PC-3 (cell line): ENCODE measurements around the gene MAML3. TPM values are rescaled to one million over a fixed set of nuclear protein-coding genes. Genes with fewer than 3 reads are reported as not detected.

Experiments used
- ATAC-seq: fragments of 200-7000 bp; cut with Tn5 transposase; 2 replicates; pipeline ENCODE4 v1.9.1; 2020; ENCODE audit warnings: mild to moderate bottlenecking, moderate library complexity
- BruUV-seq: library from RNA; stranded (reverse); fragments of 400-500 nt; replicated peaks from 2 replicates; lab custom pipeline; 2021; lab: Mats Ljungman, UMichigan
- CTCF ChIA-PET: fragments of 300-600 bp; sonication (Branson Sonifier 250); formaldehyde crosslinking; loops from one replicate; lab custom pipeline; 2022; ENCODE audit warnings: antibody characterized with exemption; lab: Charles Lee
- POLR2A ChIA-PET: fragments of 300-600 bp; sonication (Branson Sonifier 250); formaldehyde crosslinking; loops from one replicate; lab custom pipeline; 2022; ENCODE audit warnings: antibody characterized with exemption; ENCODE audit not compliant: unreplicated experiment; lab: Charles Lee
- DNase-seq: peaks from one replicate; pipeline ENCODE4 v3.0.0-alpha.2; 2015
- H2AFZ ChIP-seq: fragments of 300-600 bp; sonication (generic); 2 replicates; pipeline ENCODE4 v1.6.0; 2016; ENCODE audit warnings: antibody characterized with exemption, low read length
- H3F3A ChIP-seq: fragments of 300-600 bp; sonication (generic); one replicate; pipeline ENCODE4 v1.6.0; 2017; ENCODE audit warnings: antibody characterized with exemption, low read length, control low read depth, mild to moderate bottlenecking; ENCODE audit not compliant: unreplicated experiment
- H3K27ac ChIP-seq: fragments of 300-600 bp; sonication (generic); 2 replicates; pipeline ENCODE4 v1.5.1; 2016; ENCODE audit warnings: mild to moderate bottlenecking, low read length
- H3K27me3 ChIP-seq: fragments of 300-600 bp; sonication (generic); 2 replicates; pipeline ENCODE4 v1.6.1; 2016; ENCODE audit warnings: low read length, mixed read lengths
- H3K36me3 ChIP-seq: fragments of 300-600 bp; sonication (generic); 2 replicates; pipeline ENCODE4 v1.6.1; 2016; ENCODE audit warnings: low read depth, mixed run types, low read length, mixed read lengths
- H3K4me1 ChIP-seq: fragments of 300-600 bp; sonication (generic); 2 replicates; pipeline ENCODE4 v1.5.1; 2016; ENCODE audit warnings: low read length; ENCODE audit not compliant: insufficient read depth
- H3K4me2 ChIP-seq: fragments of 300-600 bp; sonication (generic); 2 replicates; pipeline ENCODE4 v1.6.0; 2016; ENCODE audit warnings: low read length
- H3K4me3 ChIP-seq: fragments of 300-600 bp; sonication (generic); 2 replicates; pipeline ENCODE4 v1.5.1; 2016; ENCODE audit warnings: mild to moderate bottlenecking, low read length, mixed read lengths
- H3K79me2 ChIP-seq: fragments of 300-600 bp; sonication (generic); 2 replicates; pipeline ENCODE4 v1.6.1; 2017; ENCODE audit warnings: low read length, mixed read lengths
- H3K9ac ChIP-seq: fragments of 300-600 bp; sonication (generic); 2 replicates; pipeline ENCODE4 v1.6.0; 2016; ENCODE audit warnings: mild to moderate bottlenecking, low read length
- H3K9me2 ChIP-seq: fragments of 300-600 bp; sonication (generic); replicated peaks from 2 replicates; pipeline ENCODE4 v1.6.1; 2016; ENCODE audit warnings: mixed run types, low read length, mixed read lengths
- H3K9me3 ChIP-seq: fragments of 300-600 bp; sonication (generic); 2 replicates; pipeline ENCODE4 v1.6.1; 2016; ENCODE audit warnings: low read length, mixed read lengths
- H4K20me1 ChIP-seq: fragments of 300-600 bp; sonication (generic); 2 replicates; pipeline ENCODE4 v1.6.1; 2016; ENCODE audit warnings: low read length, mixed read lengths
- EZH2 ChIP-seq: fragments of 300-600 bp; sonication (generic); IDR thresholded peaks from one replicate; pipeline ENCODE4 v1.6.1; 2017; ENCODE audit warnings: antibody characterized with exemption, mild to moderate bottlenecking, low read length; ENCODE audit not compliant: unreplicated experiment
- EZH2phosphoT487 ChIP-seq: fragments of 300-600 bp; sonication (generic); IDR thresholded peaks from 2 replicates; pipeline ENCODE4 v1.6.1; 2018; ENCODE audit warnings: mild to moderate bottlenecking, antibody characterized with exemption, low read length, borderline replicate concordance
- intact Hi-C: fragments of 100-400 bp; cut with micrococcal nuclease; formaldehyde crosslinking; loops from 2 replicates; pipeline ENCODE4 v1.9.0; 2023
- total RNA-seq: library from RNA; depleted of rRNA; stranded (reverse); fragments of >200 nt; gene quantifications from 2 replicates; pipeline ENCODE4 v1.2.3, GENCODE V29; 2014
- TF ChIP-seq, protein P1 (sequence below): fragments of 300-600 bp; sonication (generic); conservative IDR thresholded peaks from 2 replicates; pipeline ENCODE4 v1.5.1; 2017; ENCODE audit warnings: antibody characterized with exemption, low read depth, mild to moderate bottlenecking, low read length

MAML3 gene
- total RNA-seq, 1 experiment from 2014 or later = 4.3 TPM

DNA sequence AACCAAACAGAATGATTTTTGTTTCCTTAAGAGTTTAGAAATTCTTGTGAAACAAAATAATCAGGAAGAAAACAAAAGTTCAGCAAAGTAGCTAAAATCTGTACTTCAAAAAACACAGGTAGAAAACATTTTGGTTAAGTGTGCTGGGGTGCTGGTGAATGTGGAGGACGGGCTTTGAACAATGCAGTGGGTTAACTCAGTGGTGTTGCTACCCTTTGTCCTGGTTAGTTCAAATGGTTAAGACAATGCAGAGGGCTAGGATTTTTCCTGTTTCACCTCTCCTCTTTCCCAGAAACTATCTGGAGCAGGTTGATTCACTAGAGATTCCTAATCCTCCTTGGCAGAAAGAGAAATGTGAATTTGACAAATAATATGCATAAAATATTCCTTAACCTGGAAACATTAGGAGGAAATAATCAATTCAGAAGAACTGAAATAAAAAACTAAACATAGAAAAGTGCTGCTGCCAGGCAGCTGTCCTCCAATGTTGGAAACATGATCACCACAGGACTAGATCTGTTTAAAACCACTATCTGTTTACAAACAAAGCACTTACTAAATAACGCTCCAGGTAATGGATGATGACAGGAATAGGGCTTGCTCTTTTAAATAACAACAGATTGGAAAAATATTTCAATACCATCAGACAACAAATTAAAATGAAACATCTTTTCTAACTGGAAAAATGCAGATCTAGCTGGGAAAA, 148.9 kb downstream of the MAML3 start:
- peak overlapping the region; percentile 64 for H3K4me3 ChIP-seq
- peaks cover 22% of the 10 kb centered on the region for H3K4me1 ChIP-seq
- H3K9ac ChIP-seq = peak overlapping the region; percentile 46
- H3K36me3 ChIP-seq = no peaks in the 10 kb centered on the region
- H3K9me2 ChIP-seq = no peaks in the 10 kb centered on the region
- BruUV-seq = no TSS peak
- peak overlapping the region; percentile 80 for H3K4me2 ChIP-seq
- no peaks in the 10 kb centered on the region for H4K20me1 ChIP-seq
- DNase-seq = peak; percentile 9
- H3K27ac ChIP-seq = 0 out of 2 replicates have a peak overlapping the region, but pooled peaks have one; percentile 8
- ChIA-PET POLR2A (interaction anchor here (0.7 kb wide), 1 partner anchor 24 kb away, joined by 3 read pairs; no protein-coding TSS in a partner anchor), CTCF (no interaction called here)
- no peaks in the 10 kb centered on the region for H3K27me3 ChIP-seq
- peak; percentile 53 for ATAC-seq
- no peak for TF ChIP-seq EZH2phosphoT487
- TF ChIP-seq, protein P1, sequence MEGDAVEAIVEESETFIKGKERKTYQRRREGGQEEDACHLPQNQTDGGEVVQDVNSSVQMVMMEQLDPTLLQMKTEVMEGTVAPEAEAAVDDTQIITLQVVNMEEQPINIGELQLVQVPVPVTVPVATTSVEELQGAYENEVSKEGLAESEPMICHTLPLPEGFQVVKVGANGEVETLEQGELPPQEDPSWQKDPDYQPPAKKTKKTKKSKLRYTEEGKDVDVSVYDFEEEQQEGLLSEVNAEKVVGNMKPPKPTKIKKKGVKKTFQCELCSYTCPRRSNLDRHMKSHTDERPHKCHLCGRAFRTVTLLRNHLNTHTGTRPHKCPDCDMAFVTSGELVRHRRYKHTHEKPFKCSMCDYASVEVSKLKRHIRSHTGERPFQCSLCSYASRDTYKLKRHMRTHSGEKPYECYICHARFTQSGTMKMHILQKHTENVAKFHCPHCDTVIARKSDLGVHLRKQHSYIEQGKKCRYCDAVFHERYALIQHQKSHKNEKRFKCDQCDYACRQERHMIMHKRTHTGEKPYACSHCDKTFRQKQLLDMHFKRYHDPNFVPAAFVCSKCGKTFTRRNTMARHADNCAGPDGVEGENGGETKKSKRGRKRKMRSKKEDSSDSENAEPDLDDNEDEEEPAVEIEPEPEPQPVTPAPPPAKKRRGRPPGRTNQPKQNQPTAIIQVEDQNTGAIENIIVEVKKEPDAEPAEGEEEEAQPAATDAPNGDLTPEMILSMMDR = no peak
- no peak for TF ChIP-seq EZH2
- no peaks in the 10 kb centered on the region for H3K79me2 ChIP-seq
- H2AFZ ChIP-seq = peak overlapping the region; percentile 71
- intact Hi-C loops = loop anchor here (2.0 to 10.0 kb wide), 3 partner anchors 83 to 350 kb away; no protein-coding TSS in a partner anchor
- no peaks in the 10 kb centered on the region for H3F3A ChIP-seq
- no peaks in the 10 kb centered on the region for H3K9me3 ChIP-seq

DNA sequence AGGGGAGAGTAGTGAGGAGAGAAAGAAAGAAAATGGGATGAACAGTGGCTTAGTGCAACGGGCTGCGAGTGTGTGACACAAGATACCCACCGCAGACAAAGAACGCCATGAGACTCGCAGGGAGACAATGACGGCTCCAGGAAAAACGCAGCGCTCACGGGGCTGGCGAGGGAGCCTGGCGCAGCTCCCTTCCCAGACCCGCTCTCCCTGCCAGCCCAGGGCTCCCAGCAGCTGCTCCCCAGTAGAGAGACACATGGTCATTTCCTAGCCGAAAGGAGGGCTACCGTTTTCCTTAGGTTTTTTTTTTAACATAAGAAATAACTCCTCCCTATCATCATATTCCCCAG, 149.5 kb downstream of the MAML3 start:
- Histone ChIP-seq H3K4me3 (peak overlapping the region; percentile 64), H3K9me2 (no peaks in the 10 kb centered on the region), H3K4me2 (peak overlapping the region; percentile 80), H3K79me2 (no peaks in the 10 kb centered on the region), H3K4me1 (peaks cover 22% of the 10 kb centered on the region), H3K27me3 (no peaks in the 10 kb centered on the region), H3K27ac (0 out of 2 replicates have a peak overlapping the region, but pooled peaks have one; percentile 8), H2AFZ (peak overlapping the region; percentile 71), H3K36me3 (no peaks in the 10 kb centered on the region), H3K9ac (peak overlapping the region; percentile 46), H3F3A (no peaks in the 10 kb centered on the region), H3K9me3 (no peaks in the 10 kb centered on the region), H4K20me1 (no peaks in the 10 kb centered on the region)
- ChIA-PET CTCF (interaction anchor here (1.2 kb wide), 1 partner anchor 348 kb away, joined by 8 read pairs; no protein-coding TSS in a partner anchor), POLR2A (interaction anchor here (0.7 to 0.8 kb wide), 2 partner anchors 24 to 33 kb away, joined by 3 to 5 read pairs; no protein-coding TSS in a partner anchor)
- DNase-seq = peak; percentile 48
- intact Hi-C loops = loop anchor here (2.0 to 10.0 kb wide), 2 partner anchors 140 to 350 kb away; no protein-coding TSS in a partner anchor
- TF ChIP-seq EZH2phosphoT487 (no peak), EZH2 (no peak)
- TF ChIP-seq, protein P1 = no peak
- no TSS peak for BruUV-seq
- ATAC-seq = peak; percentile 74
